ENCODE measurements around the gene GDPD4. TPM values are rescaled to one million over a fixed set of nuclear protein-coding genes. Genes with fewer than 3 reads are reported as not detected.

GDPD4 gene
- total and polyA plus RNA-seq, 7 donors = not detected

GRCh38 chr11:77249427-77249826 is 52.1 kb downstream of the GDPD4 start:
- ATAC-seq (no peak), DNase-seq (no peak)
- TF ChIP-seq, protein P1, sequence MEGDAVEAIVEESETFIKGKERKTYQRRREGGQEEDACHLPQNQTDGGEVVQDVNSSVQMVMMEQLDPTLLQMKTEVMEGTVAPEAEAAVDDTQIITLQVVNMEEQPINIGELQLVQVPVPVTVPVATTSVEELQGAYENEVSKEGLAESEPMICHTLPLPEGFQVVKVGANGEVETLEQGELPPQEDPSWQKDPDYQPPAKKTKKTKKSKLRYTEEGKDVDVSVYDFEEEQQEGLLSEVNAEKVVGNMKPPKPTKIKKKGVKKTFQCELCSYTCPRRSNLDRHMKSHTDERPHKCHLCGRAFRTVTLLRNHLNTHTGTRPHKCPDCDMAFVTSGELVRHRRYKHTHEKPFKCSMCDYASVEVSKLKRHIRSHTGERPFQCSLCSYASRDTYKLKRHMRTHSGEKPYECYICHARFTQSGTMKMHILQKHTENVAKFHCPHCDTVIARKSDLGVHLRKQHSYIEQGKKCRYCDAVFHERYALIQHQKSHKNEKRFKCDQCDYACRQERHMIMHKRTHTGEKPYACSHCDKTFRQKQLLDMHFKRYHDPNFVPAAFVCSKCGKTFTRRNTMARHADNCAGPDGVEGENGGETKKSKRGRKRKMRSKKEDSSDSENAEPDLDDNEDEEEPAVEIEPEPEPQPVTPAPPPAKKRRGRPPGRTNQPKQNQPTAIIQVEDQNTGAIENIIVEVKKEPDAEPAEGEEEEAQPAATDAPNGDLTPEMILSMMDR (IDR thresholded peaks at IDR 0.05) = no peak
- Histone ChIP-seq H3K27ac (no peak overlapping the region), H3K27me3 (ENCODE audit: insufficient read depth in 3 of 3, low read length in 2 of 3) (no peaks in the 10 kb centered on the region), H3K4me1 (no peaks in the 10 kb centered on the region), H3K9me3 (peaks cover 6% of the 10 kb centered on the region), H3K36me3 (ENCODE audit: insufficient read depth in 1 of 2, low read depth in 1 of 2) (no peaks in the 10 kb centered on the region), H3K4me3 (no peak overlapping the region)
- intact Hi-C loops (cut with DNase I) = no loop called here
- 52 to 65% (median 61%) methylated on average over 3 of the region's 3 CpGs for WGBS, 3 donors

DNA sequence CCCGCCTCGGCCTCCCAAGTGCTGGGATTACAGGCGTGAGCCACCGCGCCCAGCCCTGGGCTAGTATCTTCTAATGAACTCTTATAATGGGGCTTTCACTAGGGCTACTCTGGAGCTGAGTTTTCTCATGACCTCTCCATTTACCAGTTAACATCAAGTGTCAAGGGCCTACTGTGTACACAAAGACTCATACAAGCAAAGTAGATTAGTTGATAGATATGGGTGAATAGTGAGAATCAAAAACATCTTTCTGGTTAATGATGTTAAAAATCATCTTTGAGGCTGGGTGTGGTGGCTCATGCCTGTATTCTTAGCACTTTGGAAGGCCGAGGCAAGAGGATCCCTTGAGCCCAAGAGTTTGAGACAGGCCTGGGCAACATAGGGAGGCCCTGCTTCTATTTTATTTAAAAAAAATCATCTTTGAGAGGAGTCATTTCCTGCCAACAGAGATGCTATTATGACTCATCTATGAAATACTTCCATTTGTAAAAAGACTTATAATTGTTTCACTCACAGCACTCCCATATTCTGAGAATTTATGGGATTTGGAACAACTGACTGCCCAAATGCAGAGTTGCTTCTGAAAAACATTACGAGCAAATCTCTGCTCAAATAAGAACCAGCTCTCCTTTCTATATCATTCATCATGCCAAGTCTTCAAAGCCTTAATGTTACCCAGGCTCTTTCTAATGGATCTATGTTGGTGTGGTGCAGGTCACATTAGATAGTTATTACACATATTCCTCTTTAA is 57.0 kb downstream of the GDPD4 start:
- ATAC-seq (no peak), DNase-seq (no peak)
- Histone ChIP-seq H3K4me3 (no peak overlapping the region), H3K27me3 (ENCODE audit: insufficient read depth in 3 of 3, low read length in 2 of 3) (no peaks in the 10 kb centered on the region), H3K4me1 (no peaks in the 10 kb centered on the region), H3K36me3 (ENCODE audit: insufficient read depth in 1 of 2, low read depth in 1 of 2) (no peaks in the 10 kb centered on the region), H3K9me3 (peaks cover 4% of the 10 kb centered on the region), H3K27ac (no peak overlapping the region)
- TF ChIP-seq, protein P1 (IDR thresholded peaks at IDR 0.05) = no peak
- intact Hi-C loops (cut with DNase I) = no loop called here
- 90 to 92% (median 90%) methylated on average over 7 of the region's 7 CpGs for WGBS, 3 donors

- H3K27ac ChIP-seq = no peak overlapping the region
- H3K36me3 ChIP-seq (ENCODE audit: insufficient read depth in 1 of 2, low read depth in 1 of 2) = no peaks in the 10 kb centered on the region
- no peak for DNase-seq
- H3K4me1 ChIP-seq = no peaks in the 10 kb centered on the region
- H3K4me3 ChIP-seq = no peak overlapping the region
- H3K27me3 ChIP-seq (ENCODE audit: insufficient read depth in 3 of 3, low read length in 2 of 3) = no peaks in the 10 kb centered on the region
- TF ChIP-seq, protein P1 (IDR thresholded peaks at IDR 0.05) = no peak
- peaks cover 4% of the 10 kb centered on the region for H3K9me3 ChIP-seq
- intact Hi-C loops (cut with DNase I) = no loop called here
- no peak for ATAC-seq
Observed at GRCh38 chr11:77236901-77237300, 64.6 kb downstream of the GDPD4 start.

DNA sequence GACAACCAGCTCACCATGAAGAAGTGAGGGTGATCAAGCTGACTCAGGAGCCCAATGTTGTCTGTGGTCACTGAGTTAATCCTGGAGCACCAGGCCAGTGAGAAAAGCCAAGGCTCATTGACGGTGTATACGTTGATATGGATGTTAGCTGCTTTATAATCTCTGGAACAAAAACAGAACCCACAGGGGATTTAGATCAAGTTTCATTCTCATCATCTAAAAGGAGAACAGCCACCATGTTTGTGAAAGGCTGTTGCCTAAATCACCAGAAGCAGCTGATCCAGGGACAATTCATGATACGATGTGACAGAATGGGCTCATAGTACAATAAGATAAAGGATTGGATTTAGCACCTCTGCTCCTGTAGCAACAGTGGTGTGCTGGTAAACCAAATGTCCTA is 68.5 kb downstream of the GDPD4 start:
- no peak overlapping the region for H3K4me3 ChIP-seq
- WGBS, 3 donors = 70 to 72% (median 72%) methylated on average over 3 of the region's 3 CpGs
- TF ChIP-seq, protein P1 (IDR thresholded peaks at IDR 0.05) = no peak
- no peak overlapping the region for H3K27ac ChIP-seq
- no peaks in the 10 kb centered on the region for H3K4me1 ChIP-seq
- H3K27me3 ChIP-seq (ENCODE audit: insufficient read depth in 3 of 3, low read length in 2 of 3) = no peaks in the 10 kb centered on the region
- intact Hi-C loops (cut with DNase I) = no loop called here
- ATAC-seq (no peak), DNase-seq (no peak)
- H3K9me3 ChIP-seq = no peaks in the 10 kb centered on the region
- no peaks in the 10 kb centered on the region for H3K36me3 ChIP-seq (ENCODE audit: insufficient read depth in 1 of 2, low read depth in 1 of 2)

DNA sequence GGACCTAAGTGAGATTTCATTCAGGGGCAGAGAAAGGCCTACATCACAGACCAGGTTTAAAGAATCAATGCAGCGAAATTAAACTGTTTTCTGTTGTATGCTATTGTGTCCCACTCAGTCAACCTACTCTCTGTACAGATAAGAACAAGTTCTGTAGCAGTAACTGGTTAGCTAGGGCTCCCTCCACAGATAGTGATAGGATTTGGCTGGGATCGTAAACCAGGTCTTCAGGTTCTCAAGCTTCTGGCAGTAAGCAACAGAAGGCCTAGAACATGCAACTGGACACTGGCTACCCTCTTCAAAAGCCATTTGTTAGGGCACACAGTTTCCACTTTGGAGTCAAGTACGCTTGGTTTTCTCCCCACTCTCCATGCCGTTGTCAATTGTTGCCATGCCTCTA is 69.2 kb downstream of the GDPD4 start:
- Histone ChIP-seq H3K27ac (no peak overlapping the region), H3K27me3 (ENCODE audit: insufficient read depth in 3 of 3, low read length in 2 of 3) (no peaks in the 10 kb centered on the region), H3K36me3 (ENCODE audit: insufficient read depth in 1 of 2, low read depth in 1 of 2) (no peaks in the 10 kb centered on the region), H3K4me1 (no peaks in the 10 kb centered on the region), H3K4me3 (no peak overlapping the region), H3K9me3 (no peaks in the 10 kb centered on the region)
- no peak for ATAC-seq
- WGBS, 3 donors = 94 to 97% (median 95%) methylated on average over 4 of the region's 4 CpGs
- intact Hi-C loops (cut with DNase I) = no loop called here
- DNase-seq = no peak
- TF ChIP-seq, protein P1 (IDR thresholded peaks at IDR 0.05) = no peak

Measured in psoas muscle (tissue), 8 donors.